K562 (cell line): Measurements from ENCODE around the gene DCLK2. TPM values are rescaled to one million over a fixed set of nuclear protein-coding genes. Genes with fewer than 3 reads are reported as not detected.

Experiments
- ATAC-seq: fragments of 200-7000 bp; cut with Tn5 transposase; 3 replicates; pipeline ENCODE4 v1.9.1; 2020; ENCODE audit warnings: moderate library complexity
- BruUV-seq: library from RNA; stranded (reverse); fragments of 400-500 nt; replicated peaks from 2 replicates; lab custom pipeline; 2021; lab: Mats Ljungman, UMichigan
- CTCF ChIA-PET: fragments of 300-600 bp; formaldehyde crosslinking; extraction: SDS; loops from one replicate; lab custom pipeline; 2021; ENCODE audit warnings: low intra/inter-chr PET ratio; lab: Yijun Ruan, JAX
- POLR2A ChIA-PET: fragments of 300-600, 350-650 bp; sonication (Branson Sonifier 250); formaldehyde crosslinking; extraction: SDS; loops from one replicate; lab custom pipeline; 2021; ENCODE audit warnings: antibody characterized with exemption, inconsistent platforms; lab: Yijun Ruan, JAX
- DNase-seq, 4 experiments: peaks; one replicate each; pipeline versions ENCODE4 v3.0.0 to v3.0.0-alpha.2; 2011 to 2018; ENCODE audit warnings: low spot score in 3 of 4, mixed read lengths in 3 of 4; ENCODE audit errors: extremely low read depth in 1 of 4
- FAIRE-seq: peaks from 2 replicates; lab custom pipeline; 2011; peaks lifted over from hg19 to GRCh38; lab: Jason Lieb, UNC
- H2AFZ ChIP-seq: 2 replicates; pipeline ENCODE4 v1.6.0; 2011; ENCODE audit warnings: low read depth, low read length, control low read depth, inconsistent platforms
- H3K27ac ChIP-seq: fragments of 200-600 bp; 3 replicates; pipeline ENCODE4 v1.8.0; 2011; ENCODE audit warnings: low read depth, mild to moderate bottlenecking, control low read depth, inconsistent platforms, low read length, moderate library complexity, mixed read lengths; ENCODE audit errors: extremely low read depth
- H3K27me3 ChIP-seq, 2 experiments: fragments of 300-600 bp in 1 of 2; 2 replicates in 1 of 2; 3 replicates in 1 of 2; pipeline versions ENCODE4 v1.6.0 to v1.8.0; 2011; ENCODE audit warnings: inconsistent platforms in 2 of 2, low read length in 2 of 2, mild to moderate bottlenecking in 1 of 2, mixed read lengths in 1 of 2, moderate library complexity in 1 of 2; ENCODE audit not compliant: control insufficient read depth in 2 of 2, insufficient read depth in 2 of 2
- H3K36me3 ChIP-seq: fragments of 300-600 bp; 3 replicates; pipeline ENCODE4 v1.8.0; 2011; ENCODE audit warnings: mild to moderate bottlenecking, low read length, inconsistent platforms; ENCODE audit not compliant: control insufficient read depth, insufficient read depth
- H3K4me1 ChIP-seq, 2 experiments: fragments of 200-600 bp in 1 of 2; replicated peaks in 1 of 2; 2 replicates in 1 of 2; 3 replicates in 1 of 2; pipeline versions ENCODE4 v1.5.1 to v1.8.0; 2011; ENCODE audit warnings: inconsistent platforms in 2 of 2, low read length in 2 of 2, mild to moderate bottlenecking in 1 of 2, mixed read lengths in 1 of 2, moderate library complexity in 1 of 2; ENCODE audit not compliant: control insufficient read depth in 2 of 2, insufficient read depth in 2 of 2
- H3K4me2 ChIP-seq: 2 replicates; pipeline ENCODE4 v1.6.1; 2011; ENCODE audit warnings: low read length, control low read depth, inconsistent platforms, mixed read lengths; ENCODE audit not compliant: insufficient read depth
- H3K4me3 ChIP-seq: fragments of 200-600 bp; sonication (generic), shearing (Covaris generic); 2 replicates; pipeline ENCODE4 v1.5.1; 2016; ENCODE audit warnings: control low read depth, inconsistent platforms
- H3K79me2 ChIP-seq: fragments of 200-600 bp; 3 replicates; pipeline ENCODE4 v1.8.0; 2011; ENCODE audit warnings: low read length, inconsistent platforms; ENCODE audit not compliant: control insufficient read depth, insufficient read depth
- H3K9ac ChIP-seq, 2 experiments: 2 replicates each; pipeline versions ENCODE4 v1.6.0 to v1.6.1; 2011; ENCODE audit warnings: low read depth in 2 of 2, low read length in 2 of 2, control low read depth in 1 of 2, inconsistent platforms in 1 of 2, mild to moderate bottlenecking in 1 of 2, mixed read lengths in 1 of 2; ENCODE audit not compliant: insufficient read depth in 1 of 2
- H3K9me1 ChIP-seq: one replicate; pipeline ENCODE4 v1.6.0; 2011; ENCODE audit warnings: inconsistent platforms, mild to moderate bottlenecking, low read length, moderate library complexity; ENCODE audit not compliant: control insufficient read depth, insufficient read depth
- H3K9me3 ChIP-seq: replicated peaks from 2 replicates; pipeline ENCODE4 v1.5.1; 2011; ENCODE audit warnings: low read depth, low read length, inconsistent platforms; ENCODE audit not compliant: control insufficient read depth, insufficient read depth
- H4K20me1 ChIP-seq: replicated peaks from 2 replicates; pipeline ENCODE4 v1.6.1; 2011; ENCODE audit warnings: low read length, inconsistent platforms, mixed read lengths; ENCODE audit not compliant: control insufficient read depth, insufficient read depth
- ARNT ChIP-seq, 2 experiments: fragments of 450-650 bp; IDR thresholded peaks; 2 replicates each; pipeline ENCODE4 v1.6.1; 2016; ENCODE audit warnings: mild to moderate bottlenecking in 1 of 2
- ATF7 ChIP-seq: fragments of 450-650 bp; IDR thresholded peaks from 2 replicates; pipeline ENCODE4 v1.7.1; 2014; ENCODE audit warnings: mild to moderate bottlenecking, moderate library complexity
- CBX3 ChIP-seq, 2 experiments: IDR thresholded peaks; 1 replicate in 1 of 2; 2 replicates in 1 of 2; pipeline ENCODE4 v1.6.1; 2012; ENCODE audit warnings: inconsistent platforms in 2 of 2, low read length in 2 of 2, borderline replicate concordance in 1 of 2, control low read depth in 1 of 2
- HDAC6 ChIP-seq: IDR thresholded peaks from 2 replicates; pipeline ENCODE4 v1.6.1; 2012; ENCODE audit warnings: low read depth, mild to moderate bottlenecking, control low read depth, inconsistent platforms, low read length, moderate library complexity
- ILF3 ChIP-seq: fragments of 450-650 bp; IDR thresholded peaks from 2 replicates; pipeline ENCODE4 v1.6.1; 2018; ENCODE audit warnings: antibody characterized with exemption, mild to moderate bottlenecking, moderate library complexity, borderline replicate concordance
- NBN ChIP-seq: fragments of 450-650 bp; IDR thresholded peaks from 2 replicates; pipeline ENCODE4 v1.6.1; 2016; ENCODE audit warnings: low read depth, mild to moderate bottlenecking
- WGBS: fragments of 100-300 bp; shearing (Covaris generic); methylation state at CpG from one replicate; pipeline ENCODE4 v1.1.6; 2016; ENCODE audit warnings: low coverage, mixed read lengths; ENCODE audit not compliant: insufficient coverage; ENCODE audit errors: missing lambda C conversion rate; 5-methylcytosine and 5-hydroxymethylcytosine counted together
- in situ Hi-C: fragments of 300-500 bp; cut with MboI; formaldehyde crosslinking; loops from 4 replicates; pipeline ENCODE4 v1.15.0; 2018; ENCODE audit warnings: inconsistent platforms, mixed read lengths
- intact Hi-C: fragments of 100-400 bp; cut with micrococcal nuclease; formaldehyde crosslinking; loops from 2 replicates; pipeline ENCODE4 v1.14.2; 2022
- polyA plus RNA-seq, 8 experiments: library from polyadenylated mRNA; depleted of rRNA in 4 of 8; stranded (reverse) in 5 of 8; unstranded in 3 of 8; fragments of >200 nt; fragmentation: Nextera tagmentation in 2 of 8; fragmentation: Illumina TruSeq in 1 of 8; extraction: Ambion mirVana in 2 of 8; extraction: Trizol in 1 of 8; gene quantifications; 2 replicates each; pipeline versions ENCODE4 v1.2.1 to v1.2.3, GENCODE V29; 2011 to 2014; ENCODE audit warnings: inconsistent platforms in 1 of 8, missing spikeins in 1 of 8
- total RNA-seq, 7 experiments: library from RNA; depleted of rRNA in 6 of 7; stranded (reverse); fragments of >200 nt in 6 of 7; fragmentation: Illumina TruSeq in 2 of 7; extraction: Trizol in 2 of 7; gene quantifications; 2 replicates each; pipeline versions ENCODE4 v1.2.1 to v1.2.3, GENCODE V29; 2011 to 2021; ENCODE audit warnings: low replicate concordance in 1 of 7
- TF ChIP-seq, protein P1 (sequence below): fragments of 250-450 bp; sonication (Bioruptor Pico); IDR thresholded peaks from 2 replicates; pipeline ENCODE4 v1.4.0; 2020

Gene DCLK2
- total and polyA plus RNA-seq, 9 of the 15 experiments (the other 6 are each of a cell fraction or from before 2014, with no cell fraction given), result not detected

DNA sequence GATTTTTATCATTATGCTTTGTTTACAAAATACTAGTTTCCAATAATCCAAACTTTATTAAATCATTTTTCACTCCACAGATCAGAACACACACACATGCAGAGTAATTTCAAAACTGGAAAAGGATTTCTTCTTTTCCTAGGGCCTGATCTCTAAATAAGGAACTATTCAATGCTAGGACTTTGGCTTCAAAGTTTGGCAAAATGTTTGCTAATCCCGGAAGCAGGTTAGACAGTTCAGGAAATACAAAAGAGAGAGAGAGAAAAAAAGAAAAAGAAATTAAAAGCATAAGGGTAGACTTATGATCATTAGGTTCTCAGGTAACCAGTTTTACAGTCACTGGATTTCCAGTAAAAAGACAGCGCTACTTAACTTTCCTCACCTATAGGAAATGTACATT, 211.0 kb downstream of the DCLK2 start:
- POLR2A ChIA-PET, result no interaction called here
- Histone ChIP-seq H3K9ac (no peak overlapping the region), H3K4me1 (no peaks in the 10 kb centered on the region), H3K27ac (no peak overlapping the region), H3K4me3 (no peak overlapping the region), H4K20me1 (no peaks in the 10 kb centered on the region), H3K4me2 (no peak overlapping the region), H3K9me1 (no peaks in the 10 kb centered on the region), H3K9me3 (no peaks in the 10 kb centered on the region), H3K36me3 (peaks cover 12% of the 10 kb centered on the region), H3K79me2 (no peaks in the 10 kb centered on the region), H3K27me3 (no peaks in the 10 kb centered on the region), H2AFZ (no peak overlapping the region)
- CTCF ChIA-PET, result no interaction called here
- peak; percentile 37 for FAIRE-seq
- intact Hi-C loops, result no loop called here
- in situ Hi-C loops, result no loop called here
- TF ChIP-seq ILF3 (no peak), ATF7 (no peak), CBX3 (IDR thresholded peaks at IDR 0.05; ENCODE audit: borderline replicate concordance in 1 of 2, low read length in 2 of 2) (no peak), ARNT (IDR thresholded peaks at IDR 0.05) (no peak), HDAC6 (no peak), NBN (no peak)
- 100% methylated on average over 2 of the region's 2 CpGs for WGBS
- ATAC-seq, result no peak
- BruUV-seq, result no TSS peak
- DNase-seq, result no peak

DNA sequence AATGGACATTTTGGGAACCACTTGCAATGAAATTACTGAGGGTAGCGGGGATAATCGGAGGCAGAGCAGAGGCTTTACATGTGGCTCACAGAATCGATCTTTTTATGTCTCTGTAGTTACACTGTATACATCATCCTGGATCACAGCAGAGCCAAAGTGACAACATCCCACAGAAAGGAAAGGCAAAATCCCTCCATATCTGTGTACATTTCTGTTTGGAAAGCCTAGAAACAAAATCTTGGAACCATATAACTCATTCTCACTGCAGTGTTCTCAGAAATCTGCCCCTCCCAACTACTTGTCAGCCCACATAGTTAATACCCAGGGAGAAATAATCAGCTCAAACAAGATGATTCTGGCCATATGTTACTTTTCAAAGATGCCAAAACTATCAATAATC, 211.6 kb downstream of the DCLK2 start:
- TF ChIP-seq, protein P1, sequence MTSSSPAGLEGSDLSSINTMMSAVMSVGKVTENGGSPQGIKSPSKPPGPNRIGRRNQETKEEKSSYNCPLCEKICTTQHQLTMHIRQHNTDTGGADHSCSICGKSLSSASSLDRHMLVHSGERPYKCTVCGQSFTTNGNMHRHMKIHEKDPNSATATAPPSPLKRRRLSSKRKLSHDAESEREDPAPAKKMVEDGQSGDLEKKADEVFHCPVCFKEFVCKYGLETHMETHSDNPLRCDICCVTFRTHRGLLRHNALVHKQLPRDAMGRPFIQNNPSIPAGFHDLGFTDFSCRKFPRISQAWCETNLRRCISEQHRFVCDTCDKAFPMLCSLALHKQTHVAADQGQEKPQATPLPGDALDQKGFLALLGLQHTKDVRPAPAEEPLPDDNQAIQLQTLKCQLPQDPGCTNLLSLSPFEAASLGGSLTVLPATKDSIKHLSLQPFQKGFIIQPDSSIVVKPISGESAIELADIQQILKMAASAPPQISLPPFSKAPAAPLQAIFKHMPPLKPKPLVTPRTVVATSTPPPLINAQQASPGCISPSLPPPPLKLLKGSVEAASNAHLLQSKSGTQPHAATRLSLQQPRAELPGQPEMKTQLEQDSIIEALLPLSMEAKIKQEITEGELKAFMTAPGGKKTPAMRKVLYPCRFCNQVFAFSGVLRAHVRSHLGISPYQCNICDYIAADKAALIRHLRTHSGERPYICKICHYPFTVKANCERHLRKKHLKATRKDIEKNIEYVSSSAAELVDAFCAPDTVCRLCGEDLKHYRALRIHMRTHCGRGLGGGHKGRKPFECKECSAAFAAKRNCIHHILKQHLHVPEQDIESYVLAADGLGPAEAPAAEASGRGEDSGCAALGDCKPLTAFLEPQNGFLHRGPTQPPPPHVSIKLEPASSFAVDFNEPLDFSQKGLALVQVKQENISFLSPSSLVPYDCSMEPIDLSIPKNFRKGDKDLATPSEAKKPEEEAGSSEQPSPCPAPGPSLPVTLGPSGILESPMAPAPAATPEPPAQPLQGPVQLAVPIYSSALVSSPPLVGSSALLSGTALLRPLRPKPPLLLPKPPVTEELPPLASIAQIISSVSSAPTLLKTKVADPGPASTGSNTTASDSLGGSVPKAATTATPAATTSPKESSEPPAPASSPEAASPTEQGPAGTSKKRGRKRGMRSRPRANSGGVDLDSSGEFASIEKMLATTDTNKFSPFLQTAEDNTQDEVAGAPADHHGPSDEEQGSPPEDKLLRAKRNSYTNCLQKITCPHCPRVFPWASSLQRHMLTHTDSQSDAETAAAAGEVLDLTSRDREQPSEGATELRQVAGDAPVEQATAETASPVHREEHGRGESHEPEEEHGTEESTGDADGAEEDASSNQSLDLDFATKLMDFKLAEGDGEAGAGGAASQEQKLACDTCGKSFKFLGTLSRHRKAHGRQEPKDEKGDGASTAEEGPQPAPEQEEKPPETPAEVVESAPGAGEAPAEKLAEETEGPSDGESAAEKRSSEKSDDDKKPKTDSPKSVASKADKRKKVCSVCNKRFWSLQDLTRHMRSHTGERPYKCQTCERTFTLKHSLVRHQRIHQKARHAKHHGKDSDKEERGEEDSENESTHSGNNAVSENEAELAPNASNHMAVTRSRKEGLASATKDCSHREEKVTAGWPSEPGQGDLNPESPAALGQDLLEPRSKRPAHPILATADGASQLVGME (CRISPR knock-in tag), result no peak
- H3K36me3 ChIP-seq, result peaks cover 12% of the 10 kb centered on the region
- ChIA-PET POLR2A (interaction anchor here (0.6 kb wide), 1 partner anchor 210 kb away, joined by 3 read pairs; no protein-coding TSS in a partner anchor), CTCF (no interaction called here)
- FAIRE-seq, result no peak
- H3K4me3 ChIP-seq, result no peak overlapping the region
- no peaks in the 10 kb centered on the region for H3K9me1 ChIP-seq
- DNase-seq, result no peak
- no peaks in the 10 kb centered on the region for H3K9me3 ChIP-seq
- 86% methylated on average over 3 of the region's 3 CpGs for WGBS
- H4K20me1 ChIP-seq, result no peaks in the 10 kb centered on the region
- intact Hi-C loops (loop anchor here (10.0 kb wide), 1 partner anchor 485 kb away; no protein-coding TSS in a partner anchor), in situ Hi-C loops (loop anchor here (10.0 kb wide), 1 partner anchor 575 kb away; no protein-coding TSS in a partner anchor)
- H2AFZ ChIP-seq, result no peak overlapping the region
- H3K9ac ChIP-seq, result no peak overlapping the region
- H3K27me3 ChIP-seq, result no peaks in the 10 kb centered on the region
- H3K4me1 ChIP-seq, result no peaks in the 10 kb centered on the region
- no peak overlapping the region for H3K4me2 ChIP-seq
- ATAC-seq, result no peak
- no peaks in the 10 kb centered on the region for H3K79me2 ChIP-seq
- no TSS peak for BruUV-seq
- no peak overlapping the region for H3K27ac ChIP-seq
